Measurements from ENCODE around the gene ACADS. TPM values are rescaled to one million over a fixed set of nuclear protein-coding genes. Genes with fewer than 3 reads are reported as not detected.

The ACADS gene
- polyA plus RNA-seq, 1 donor from 2014 or later: 3.6 TPM

GRCh38 chr12:120751389-120751788, 25.8 kb downstream of the ACADS start:
- H3K9me2 ChIP-seq (ENCODE audit: insufficient read depth, low read length): no peaks in the 10 kb centered on the region
- no peaks in the 10 kb centered on the region for H3K27me3 ChIP-seq (ENCODE audit: insufficient read depth, low read depth, low read length)
- H3K4me3 ChIP-seq (ENCODE audit: low read length): no peak overlapping the region
- no peaks in the 10 kb centered on the region for H3K9me3 ChIP-seq (ENCODE audit: low read length)
- TF ChIP-seq SMC3 (conservative IDR thresholded peaks at IDR 0.05; ENCODE audit: poor library complexity) (no peak), POLR2AphosphoS5 (IDR thresholded peaks at IDR 0.05) (no peak)
- no peak overlapping the region for H2AFZ ChIP-seq (ENCODE audit: low read depth, low read length)
- no peaks in the 10 kb centered on the region for H3K36me3 ChIP-seq (ENCODE audit: insufficient read depth, low read length)
- no peaks in the 10 kb centered on the region for H4K20me1 ChIP-seq (ENCODE audit: insufficient read depth)
- H3K9ac ChIP-seq (ENCODE audit: low read length): no peak overlapping the region
- H3K4me2 ChIP-seq (ENCODE audit: low read length): no peak overlapping the region
- no peak overlapping the region for H3K27ac ChIP-seq (ENCODE audit: low read length)
- H3K79me2 ChIP-seq (replicated peaks; ENCODE audit: insufficient read depth, low read length): no peaks in the 10 kb centered on the region
- H3F3A ChIP-seq (ENCODE audit: insufficient read depth, low read length, poor library complexity, severe bottlenecking): no peaks in the 10 kb centered on the region

- H3K27me3 ChIP-seq (ENCODE audit: insufficient read depth, low read depth, low read length): no peaks in the 10 kb centered on the region
- no peaks in the 10 kb centered on the region for H3K79me2 ChIP-seq (replicated peaks; ENCODE audit: insufficient read depth, low read length)
- H3K36me3 ChIP-seq (ENCODE audit: insufficient read depth, low read length): no peaks in the 10 kb centered on the region
- no peak overlapping the region for H3K4me3 ChIP-seq (ENCODE audit: low read length)
- no peaks in the 10 kb centered on the region for H3K9me2 ChIP-seq (ENCODE audit: insufficient read depth, low read length)
- no peaks in the 10 kb centered on the region for H3F3A ChIP-seq (ENCODE audit: insufficient read depth, low read length, poor library complexity, severe bottlenecking)
- H3K9ac ChIP-seq (ENCODE audit: low read length): no peak overlapping the region
- H4K20me1 ChIP-seq (ENCODE audit: insufficient read depth): no peaks in the 10 kb centered on the region
- H3K9me3 ChIP-seq (ENCODE audit: low read length): no peaks in the 10 kb centered on the region
- TF ChIP-seq CTCF (IDR thresholded peaks at IDR 0.05; ENCODE audit: poor library complexity, severe bottlenecking): no peak
- no peak overlapping the region for H3K4me2 ChIP-seq (ENCODE audit: low read length)
- no peak overlapping the region for H2AFZ ChIP-seq (ENCODE audit: low read depth, low read length)
- H3K27ac ChIP-seq (ENCODE audit: low read length): no peak overlapping the region
Observed at GRCh38 chr12:120754792-120755191, 29.2 kb downstream of the ACADS start.

GRCh38 chr12:120755269-120755668, 29.6 kb downstream of the ACADS start:
- H3F3A ChIP-seq (ENCODE audit: insufficient read depth, low read length, poor library complexity, severe bottlenecking): no peaks in the 10 kb centered on the region
- H3K4me3 ChIP-seq (ENCODE audit: low read length): no peak overlapping the region

More at GRCh38 chr12:120755269-120755668, 29.6 kb downstream of the ACADS start:
- Histone ChIP-seq H3K9me3 (ENCODE audit: low read length) (no peaks in the 10 kb centered on the region), H3K9ac (ENCODE audit: low read length) (no peak overlapping the region), H3K4me2 (ENCODE audit: low read length) (no peak overlapping the region), H3K27me3 (ENCODE audit: insufficient read depth, low read depth, low read length) (no peaks in the 10 kb centered on the region), H2AFZ (ENCODE audit: low read depth, low read length) (no peak overlapping the region), H3K79me2 (replicated peaks; ENCODE audit: insufficient read depth, low read length) (no peaks in the 10 kb centered on the region), H3K36me3 (ENCODE audit: insufficient read depth, low read length) (no peaks in the 10 kb centered on the region), H3K27ac (ENCODE audit: low read length) (no peak overlapping the region), H3K9me2 (ENCODE audit: insufficient read depth, low read length) (no peaks in the 10 kb centered on the region), H4K20me1 (ENCODE audit: insufficient read depth) (no peaks in the 10 kb centered on the region)
- TF ChIP-seq SMC3 (conservative IDR thresholded peaks at IDR 0.05; ENCODE audit: poor library complexity): no peak
- TF ChIP-seq CTCF (IDR thresholded peaks at IDR 0.05; ENCODE audit: poor library complexity, severe bottlenecking): no peak
- TF ChIP-seq MXI1 (conservative IDR thresholded peaks at IDR 0.05; ENCODE audit: poor library complexity, severe bottlenecking): no peak
- no peak for TF ChIP-seq POLR2AphosphoS5 (IDR thresholded peaks at IDR 0.05)
- no peak for TF ChIP-seq EP300 (conservative IDR thresholded peaks at IDR 0.05; ENCODE audit: poor library complexity, severe bottlenecking)
- TF ChIP-seq TAF1 (IDR thresholded peaks at IDR 0.05; ENCODE audit: low read depth): no peak
- TF ChIP-seq REST (IDR thresholded peaks at IDR 0.05; ENCODE audit: borderline replicate concordance): no peak
- no peak for TF ChIP-seq RAD21 (conservative IDR thresholded peaks at IDR 0.05)

Measured in neural cell (in vitro differentiated cells).